ENCODE data around the gene PHF21B. TPM values are rescaled to one million over a fixed set of nuclear protein-coding genes. Genes with fewer than 3 reads are reported as not detected.

The PHF21B gene
- total RNA-seq, 1 donor from 2014 or later: 4.6 TPM

DNA sequence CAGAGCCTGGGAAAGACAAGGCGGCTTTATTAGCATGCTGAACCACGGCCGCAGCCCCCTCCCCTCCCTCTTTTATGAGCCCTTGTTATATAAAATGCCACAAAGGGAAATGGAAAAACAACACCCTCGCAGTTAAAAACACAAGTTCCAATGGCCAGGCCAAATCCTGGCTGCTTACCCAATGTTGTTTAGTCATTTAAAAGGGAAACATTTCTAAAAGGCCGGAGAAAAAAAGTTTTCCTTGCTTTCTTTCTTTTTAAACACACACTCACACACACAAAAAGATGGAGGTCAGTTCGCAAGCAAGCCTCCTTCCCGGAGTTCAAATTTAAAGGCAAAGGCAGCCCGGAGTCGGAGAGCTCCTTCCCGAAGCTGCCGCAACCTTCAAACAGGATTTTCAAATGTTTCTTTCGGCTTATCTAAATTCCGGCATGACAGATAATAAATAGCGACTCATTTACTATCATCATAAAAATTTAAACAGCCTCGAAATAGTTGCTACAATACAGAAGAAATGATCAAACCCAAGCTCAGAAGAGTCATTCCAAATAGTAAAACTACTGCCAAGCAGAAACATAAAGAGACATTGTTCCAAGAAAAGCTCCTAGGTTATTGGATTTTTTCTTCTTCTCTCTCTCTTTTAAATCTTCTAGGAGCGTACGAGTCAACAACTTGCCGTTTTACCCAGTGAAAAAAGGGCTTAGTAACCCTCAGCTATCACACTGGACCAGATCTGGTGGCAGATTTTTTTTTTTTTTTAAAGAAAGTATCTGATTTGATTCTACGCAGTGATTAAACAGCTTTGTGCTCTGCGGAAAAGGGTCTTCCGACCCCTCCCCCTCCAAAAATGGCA lies 3.5 kb downstream of the PHF21B start:
- DNase-seq (ENCODE audit: low spot score): no peak
- peaks cover 9% of the 10 kb centered on the region for H3K27me3 Mint-ChIP-seq (ENCODE audit: unreplicated experiment)
- no peaks in the 10 kb centered on the region for H3K9me3 Mint-ChIP-seq (ENCODE audit: unreplicated experiment)
- peaks cover 18% of the 10 kb centered on the region for H3K4me1 Mint-ChIP-seq (ENCODE audit: unreplicated experiment)
- TF ChIP-seq CTCF (IDR thresholded peaks at IDR 0.05; ENCODE audit: unreplicated experiment): no peak
- H3K36me3 Mint-ChIP-seq (ENCODE audit: low read depth, unreplicated experiment): peaks cover 7% of the 10 kb centered on the region
- H3K27ac Mint-ChIP-seq (ENCODE audit: unreplicated experiment): peak overlapping the region; percentile 81
- H3K4me3 Mint-ChIP-seq (ENCODE audit: unreplicated experiment): peak overlapping the region; percentile 94

- no peaks in the 10 kb centered on the region for H3K9me3 Mint-ChIP-seq (ENCODE audit: unreplicated experiment)
- H3K36me3 Mint-ChIP-seq (ENCODE audit: low read depth, unreplicated experiment): peaks cover 5% of the 10 kb centered on the region
- no peak for DNase-seq (ENCODE audit: low spot score)
- peaks cover 21% of the 10 kb centered on the region for H3K4me1 Mint-ChIP-seq (ENCODE audit: unreplicated experiment)
- TF ChIP-seq CTCF (IDR thresholded peaks at IDR 0.05; ENCODE audit: unreplicated experiment): no peak
- H3K27ac Mint-ChIP-seq (ENCODE audit: unreplicated experiment): no peak overlapping the region
- H3K27me3 Mint-ChIP-seq (ENCODE audit: unreplicated experiment): peaks cover 9% of the 10 kb centered on the region
- no peak overlapping the region for H3K4me3 Mint-ChIP-seq (ENCODE audit: unreplicated experiment)
Observed at GRCh38 chr22:45001653-45002052, 8.2 kb downstream of the PHF21B start.

DNA sequence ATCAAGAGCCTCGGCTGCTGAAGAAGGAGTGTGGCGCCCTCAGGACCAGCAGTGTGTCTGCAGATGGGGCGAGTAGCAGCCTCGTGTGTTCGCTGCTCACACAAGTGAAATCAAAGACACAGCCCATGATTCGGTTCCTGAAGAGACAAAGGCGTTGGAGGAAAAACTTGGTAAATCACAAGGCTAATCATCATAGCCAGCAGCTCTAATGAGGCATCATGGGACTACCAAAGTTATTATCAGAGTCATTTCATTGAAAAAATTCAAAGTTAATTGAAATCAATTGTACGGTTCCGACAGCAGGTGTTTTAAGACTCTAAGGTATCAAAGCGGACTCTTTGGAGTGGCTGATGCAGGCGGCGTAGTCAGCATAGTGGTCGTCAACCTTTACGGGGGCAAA lies 9.5 kb downstream of the PHF21B start:
- peaks cover 10% of the 10 kb centered on the region for H3K27me3 Mint-ChIP-seq (ENCODE audit: unreplicated experiment)
- H3K4me1 Mint-ChIP-seq (ENCODE audit: unreplicated experiment): peaks cover 11% of the 10 kb centered on the region
- no peaks in the 10 kb centered on the region for H3K9me3 Mint-ChIP-seq (ENCODE audit: unreplicated experiment)
- no peak overlapping the region for H3K27ac Mint-ChIP-seq (ENCODE audit: unreplicated experiment)
- peaks cover 8% of the 10 kb centered on the region for H3K36me3 Mint-ChIP-seq (ENCODE audit: low read depth, unreplicated experiment)
- no peak for DNase-seq (ENCODE audit: low spot score)
- peak overlapping the region; percentile 28 for H3K4me3 Mint-ChIP-seq (ENCODE audit: unreplicated experiment)
- TF ChIP-seq CTCF (IDR thresholded peaks at IDR 0.05; ENCODE audit: unreplicated experiment): no peak

GRCh38 chr22:44999687-45000086 lies 10.1 kb downstream of the PHF21B start:
- Mint-ChIP-seq H3K9me3 (ENCODE audit: unreplicated experiment) (no peaks in the 10 kb centered on the region), H3K36me3 (ENCODE audit: low read depth, unreplicated experiment) (peaks cover 8% of the 10 kb centered on the region), H3K27me3 (ENCODE audit: unreplicated experiment) (peaks cover 10% of the 10 kb centered on the region), H3K4me3 (ENCODE audit: unreplicated experiment) (no peak overlapping the region), H3K4me1 (ENCODE audit: unreplicated experiment) (peaks cover 11% of the 10 kb centered on the region), H3K27ac (ENCODE audit: unreplicated experiment) (no peak overlapping the region)
- TF ChIP-seq CTCF (IDR thresholded peaks at IDR 0.05; ENCODE audit: unreplicated experiment): no peak
- no peak for DNase-seq (ENCODE audit: low spot score)

DNA sequence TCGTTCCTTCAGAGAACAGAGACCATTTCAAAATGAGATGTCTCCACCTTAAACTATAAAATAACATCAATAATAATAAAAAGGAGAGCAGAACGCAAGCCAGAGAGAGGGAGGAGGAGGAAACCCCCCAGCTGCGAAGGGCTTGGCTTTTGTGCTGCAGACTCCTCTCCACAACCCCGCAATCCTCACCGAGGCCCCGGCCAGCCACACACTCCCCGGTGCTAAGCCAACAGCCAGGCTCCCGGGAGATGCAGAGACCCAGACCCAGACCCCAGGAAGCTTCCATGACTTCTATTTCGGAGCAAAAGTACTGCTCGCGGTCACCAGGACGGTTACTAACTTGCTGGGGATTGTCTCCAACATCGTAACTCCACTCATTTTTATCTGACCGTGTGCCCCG lies 10.6 kb downstream of the PHF21B start:
- peaks cover 8% of the 10 kb centered on the region for H3K36me3 Mint-ChIP-seq (ENCODE audit: low read depth, unreplicated experiment)
- no peak for TF ChIP-seq CTCF (IDR thresholded peaks at IDR 0.05; ENCODE audit: unreplicated experiment)
- H3K27ac Mint-ChIP-seq (ENCODE audit: unreplicated experiment): no peak overlapping the region
- H3K9me3 Mint-ChIP-seq (ENCODE audit: unreplicated experiment): no peaks in the 10 kb centered on the region
- H3K27me3 Mint-ChIP-seq (ENCODE audit: unreplicated experiment): peaks cover 10% of the 10 kb centered on the region
- DNase-seq (ENCODE audit: low spot score): no peak
- no peak overlapping the region for H3K4me3 Mint-ChIP-seq (ENCODE audit: unreplicated experiment)
- peaks cover 11% of the 10 kb centered on the region for H3K4me1 Mint-ChIP-seq (ENCODE audit: unreplicated experiment)

Measured in endothelial cell (in vitro differentiated cells).